RWPE1 (cell line): Measurements from ENCODE around the gene CNGB1.

Experiments
- CTCF ChIA-PET: fragments of 350-600 bp; sonication (Branson Sonifier 250); formaldehyde crosslinking; extraction: SDS; loops from one replicate; lab custom pipeline; 2021; lab: Yijun Ruan, JAX
- POLR2A ChIA-PET: fragments of 400-600 bp; formaldehyde crosslinking; extraction: SDS; loops from one replicate; lab custom pipeline; 2020; ENCODE audit warnings: antibody characterized with exemption; ENCODE audit not compliant: low non-redundant PET; lab: Yijun Ruan, JAX
- DNase-seq: peaks from one replicate; pipeline ENCODE4 v3.0.0; 2012; ENCODE audit warnings: low spot score
- H3K27ac ChIP-seq: fragments of 450-650 bp; 2 replicates; pipeline ENCODE4 v1.5.1; 2017
- CTCF ChIP-seq: fragments of 450-650 bp; conservative IDR thresholded peaks from 2 replicates; pipeline ENCODE4 v1.5.1; 2017; ENCODE audit warnings: low read depth, mild to moderate bottlenecking

Gene CNGB1

GRCh38 chr16:57845115-57845514 lies 125.8 kb downstream of the CNGB1 start:
- no peak for DNase-seq
- ChIA-PET POLR2A (no interaction called here), CTCF (no interaction called here)
- TF ChIP-seq CTCF = no peak
- H3K27ac ChIP-seq = no peak overlapping the region

DNA sequence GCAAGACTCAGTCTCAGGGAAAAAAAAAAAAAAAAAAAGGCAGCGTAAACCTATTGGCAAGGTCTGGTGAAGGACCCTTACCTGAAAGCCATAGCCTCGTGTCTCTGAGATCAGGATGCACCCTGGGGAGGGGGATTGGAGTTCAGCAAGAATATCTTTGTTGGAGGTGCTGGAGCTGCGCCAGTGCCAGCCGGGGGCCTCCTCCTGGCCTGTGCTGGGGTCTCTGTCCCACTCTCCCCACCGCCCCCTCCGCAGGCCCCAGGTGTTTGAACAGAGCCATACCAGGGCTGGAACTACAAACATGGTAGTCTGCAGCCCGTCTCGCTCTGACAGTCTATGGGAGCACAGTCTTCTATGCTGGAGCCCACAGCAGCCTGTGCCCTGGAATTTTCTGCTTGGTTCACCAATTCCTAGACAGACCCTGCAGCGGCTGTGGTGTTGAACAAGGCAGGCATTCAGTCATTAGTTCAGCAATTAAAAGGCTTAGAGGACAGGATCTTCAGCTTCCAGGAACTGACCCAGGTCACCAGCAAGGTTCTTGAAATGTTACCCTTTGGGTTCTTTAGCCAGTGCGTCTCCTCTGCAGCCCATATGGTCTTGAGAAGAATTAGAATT lies 126.4 kb downstream of the CNGB1 start:
- CTCF ChIA-PET = no interaction called here
- POLR2A ChIA-PET = no interaction called here
- no peak overlapping the region for H3K27ac ChIP-seq
- no peak for TF ChIP-seq CTCF
- no peak for DNase-seq

DNA sequence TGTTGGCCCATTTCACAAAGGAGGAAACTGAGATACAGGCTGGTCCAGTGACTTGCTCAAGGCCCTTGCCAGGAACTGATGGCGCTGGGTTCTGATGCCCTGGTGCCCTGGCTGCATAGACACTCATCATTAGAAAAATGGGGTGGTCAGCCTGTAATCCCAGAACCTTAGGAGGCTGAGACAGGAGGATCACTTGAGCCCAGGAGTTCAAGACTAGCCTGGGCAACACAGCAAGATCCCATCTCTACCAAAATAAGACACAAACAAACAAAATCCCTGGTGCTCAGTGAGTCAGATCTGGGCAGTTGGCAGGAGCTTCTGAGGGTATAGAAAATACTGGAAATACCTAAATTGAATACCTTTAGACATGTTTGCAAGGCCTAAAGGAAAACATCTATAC lies 127.5 kb downstream of the CNGB1 start:
- DNase-seq = no peak
- ChIA-PET CTCF (no interaction called here), POLR2A (no interaction called here)
- TF ChIP-seq CTCF = no peak
- H3K27ac ChIP-seq = no peak overlapping the region

DNA sequence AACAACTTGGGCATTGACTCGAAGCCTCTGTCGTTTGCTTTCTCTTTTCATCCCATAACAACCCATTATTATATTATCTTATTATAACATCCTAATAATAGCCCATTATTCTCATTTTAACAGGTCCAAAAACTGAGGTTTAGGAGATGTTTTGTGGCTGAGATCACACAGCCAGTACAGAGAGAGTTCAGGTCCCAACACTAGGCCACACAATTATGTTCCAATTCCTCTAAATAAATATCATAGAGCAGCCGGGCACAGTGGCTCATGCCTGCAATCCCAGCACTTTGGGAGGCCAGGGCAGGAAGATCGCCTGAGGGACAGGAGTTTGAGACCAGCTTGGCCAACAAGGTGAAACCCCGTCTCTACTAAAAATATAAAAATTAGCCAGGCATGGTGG lies 128.3 kb downstream of the CNGB1 start:
- POLR2A ChIA-PET = no interaction called here
- CTCF ChIA-PET = interaction anchor here (0.6 kb wide), 1 partner anchor 49 kb away, joined by 4 read pairs; no protein-coding TSS in a partner anchor
- H3K27ac ChIP-seq = no peak overlapping the region
- no peak for DNase-seq
- TF ChIP-seq CTCF = no peak

- ChIA-PET POLR2A (no interaction called here), CTCF (no interaction called here)
- no peak for TF ChIP-seq CTCF
- no peak overlapping the region for H3K27ac ChIP-seq
- no peak for DNase-seq
Measured at GRCh38 chr16:57840833-57841232, 130.1 kb downstream of the CNGB1 start.

DNA sequence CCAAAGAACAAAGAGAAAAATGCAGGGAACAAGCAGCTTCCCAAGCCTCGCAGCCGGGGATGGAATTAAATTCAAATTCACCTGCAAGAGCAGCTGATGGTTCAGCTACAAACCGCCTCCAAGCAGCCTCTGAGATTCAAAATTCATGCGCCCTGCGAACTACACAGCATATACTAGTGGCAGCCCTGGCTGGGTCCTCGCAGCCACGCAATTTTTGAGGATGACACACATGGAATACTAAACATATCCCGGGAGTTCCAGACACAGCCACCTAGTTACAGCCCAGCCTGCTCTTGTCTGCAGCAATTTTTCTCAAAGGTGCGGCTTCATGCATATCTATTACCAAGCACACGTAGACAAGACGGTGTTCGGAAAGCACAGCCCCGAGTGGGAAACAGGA lies 132.8 kb downstream of the CNGB1 start:
- DNase-seq = no peak
- ChIA-PET POLR2A (no interaction called here), CTCF (no interaction called here)
- TF ChIP-seq CTCF = no peak
- no peak overlapping the region for H3K27ac ChIP-seq
